Measurements from ENCODE around the gene VPS11.

The VPS11 gene

GRCh38 chr11:119106564-119107537 lies 39.2 kb downstream of the VPS11 start, which contains the start of gene C2CD2L:
C2CD2L (plus strand) TSS chr11:119107344; CDS start chr11:119107742, 398 bp downstream.
- DNase-seq = peak; percentile 90

- no peak for DNase-seq
Observed at GRCh38 chr11:119107538-119108145, 40.0 kb downstream of the VPS11 start.

GRCh38 chr11:119108146-119108856 lies 40.7 kb downstream of the VPS11 start:
- DNase-seq = no peak

- DNase-seq = no peak
Observed at GRCh38 chr11:119108857-119109221, 41.2 kb downstream of the VPS11 start.

- DNase-seq = no peak
Observed at GRCh38 chr11:119109843-119110242, 42.2 kb downstream of the VPS11 start.

- DNase-seq = no peak
Observed at GRCh38 chr11:119110439-119110838, 42.8 kb downstream of the VPS11 start.

- no peak for DNase-seq
Observed at GRCh38 chr11:119111361-119111925, 43.8 kb downstream of the VPS11 start.

- DNase-seq = no peak
Observed at GRCh38 chr11:119112314-119113020, 44.8 kb downstream of the VPS11 start.

GRCh38 chr11:119113716-119114115 lies 46.1 kb downstream of the VPS11 start:
- no peak for DNase-seq

GRCh38 chr11:119114351-119114750 lies 46.7 kb downstream of the VPS11 start:
- no peak for DNase-seq

- no peak for DNase-seq
Observed at GRCh38 chr11:119115484-119116234, 48.0 kb downstream of the VPS11 start.

- no peak for DNase-seq
Observed at GRCh38 chr11:119116235-119116594, 48.6 kb downstream of the VPS11 start.

- no peak for DNase-seq
Observed at GRCh38 chr11:119116601-119117000, 49.0 kb downstream of the VPS11 start.

GRCh38 chr11:119117004-119117706 lies 49.5 kb downstream of the VPS11 start:
- no peak for DNase-seq

GRCh38 chr11:119118227-119118626 lies 50.6 kb downstream of the VPS11 start:
- DNase-seq = no peak

- no peak for DNase-seq
Observed at GRCh38 chr11:119118946-119119345, 51.3 kb downstream of the VPS11 start.

- no peak for DNase-seq
Observed at GRCh38 chr11:119120639-119121007, 53.0 kb downstream of the VPS11 start.

- peak; percentile 98 for DNase-seq
Observed at GRCh38 chr11:119121008-119121810, 53.6 kb downstream of the VPS11 start, which contains the start of gene HINFP. HINFP (plus strand) TSS chr11:119121580; CDS start chr11:119126945, 5,365 bp downstream.

- no peak for DNase-seq
Observed at GRCh38 chr11:119121811-119122124, 54.1 kb downstream of the VPS11 start.

GRCh38 chr11:119125821-119126220 lies 58.2 kb downstream of the VPS11 start:
- no peak for DNase-seq
